ENCODE results near the gene MED23.

Gene MED23

DNA sequence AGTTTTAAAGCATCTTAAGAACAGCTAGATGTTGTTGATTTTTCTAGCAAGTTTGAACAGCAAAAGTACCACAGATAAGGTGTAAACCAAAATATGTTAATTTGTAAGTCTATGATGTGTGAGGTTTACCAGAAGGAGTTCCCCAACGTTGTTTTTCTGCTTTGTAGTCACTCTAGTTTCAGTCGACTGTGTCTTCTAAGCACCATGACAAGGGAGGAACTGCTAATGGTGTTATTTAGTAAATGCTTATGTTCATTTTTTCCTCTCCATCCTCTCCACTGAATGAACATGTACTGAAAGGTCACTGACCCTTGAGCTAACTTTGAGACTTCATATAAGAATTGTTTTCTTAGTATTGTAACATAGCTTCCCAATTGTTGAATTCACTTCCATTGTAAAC is 12.1 kb upstream of the MED23 start:
- no peak overlapping the region for H3K27ac ChIP-seq
- H3K9me3 ChIP-seq = no peaks in the 10 kb centered on the region
- no peak for TF ChIP-seq CTCF (IDR thresholded peaks at IDR 0.05)
- no peak overlapping the region for H3K4me3 ChIP-seq (ENCODE audit: low read depth in 1 of 2, low read length in 1 of 2)
- H3K27me3 ChIP-seq = peaks cover 7% of the 10 kb centered on the region
- H3K36me3 ChIP-seq = no peaks in the 10 kb centered on the region
- H3K4me1 ChIP-seq (ENCODE audit: control insufficient read depth in 1 of 2, insufficient read depth in 1 of 2, low read depth in 1 of 2, low read length in 1 of 2) = no peaks in the 10 kb centered on the region

- H3K27ac ChIP-seq = no peak overlapping the region
- no peak overlapping the region for H3K4me3 ChIP-seq (ENCODE audit: low read depth in 1 of 2, low read length in 1 of 2)
- H3K9me3 ChIP-seq = no peaks in the 10 kb centered on the region
- no peaks in the 10 kb centered on the region for H3K36me3 ChIP-seq
- H3K4me1 ChIP-seq (ENCODE audit: control insufficient read depth in 1 of 2, insufficient read depth in 1 of 2, low read depth in 1 of 2, low read length in 1 of 2) = no peaks in the 10 kb centered on the region
- TF ChIP-seq CTCF (IDR thresholded peaks at IDR 0.05) = no peak
- peaks cover 7% of the 10 kb centered on the region for H3K27me3 ChIP-seq
Observed at GRCh38 chr6:131638013-131638412, 10.0 kb upstream of the MED23 start.

GRCh38 chr6:131636880-131637792 is 9.1 kb upstream of the MED23 start, which contains the start of gene ENPP3:
Gene ENPP3, plus strand, starts transcription at chr6:131637302. Its CDS starts 83 bp downstream, at chr6:131637385.
- no peak within 1 kb of the TSS for H3K27ac ChIP-seq
- no peak for TF ChIP-seq CTCF (IDR thresholded peaks at IDR 0.05)

DNA sequence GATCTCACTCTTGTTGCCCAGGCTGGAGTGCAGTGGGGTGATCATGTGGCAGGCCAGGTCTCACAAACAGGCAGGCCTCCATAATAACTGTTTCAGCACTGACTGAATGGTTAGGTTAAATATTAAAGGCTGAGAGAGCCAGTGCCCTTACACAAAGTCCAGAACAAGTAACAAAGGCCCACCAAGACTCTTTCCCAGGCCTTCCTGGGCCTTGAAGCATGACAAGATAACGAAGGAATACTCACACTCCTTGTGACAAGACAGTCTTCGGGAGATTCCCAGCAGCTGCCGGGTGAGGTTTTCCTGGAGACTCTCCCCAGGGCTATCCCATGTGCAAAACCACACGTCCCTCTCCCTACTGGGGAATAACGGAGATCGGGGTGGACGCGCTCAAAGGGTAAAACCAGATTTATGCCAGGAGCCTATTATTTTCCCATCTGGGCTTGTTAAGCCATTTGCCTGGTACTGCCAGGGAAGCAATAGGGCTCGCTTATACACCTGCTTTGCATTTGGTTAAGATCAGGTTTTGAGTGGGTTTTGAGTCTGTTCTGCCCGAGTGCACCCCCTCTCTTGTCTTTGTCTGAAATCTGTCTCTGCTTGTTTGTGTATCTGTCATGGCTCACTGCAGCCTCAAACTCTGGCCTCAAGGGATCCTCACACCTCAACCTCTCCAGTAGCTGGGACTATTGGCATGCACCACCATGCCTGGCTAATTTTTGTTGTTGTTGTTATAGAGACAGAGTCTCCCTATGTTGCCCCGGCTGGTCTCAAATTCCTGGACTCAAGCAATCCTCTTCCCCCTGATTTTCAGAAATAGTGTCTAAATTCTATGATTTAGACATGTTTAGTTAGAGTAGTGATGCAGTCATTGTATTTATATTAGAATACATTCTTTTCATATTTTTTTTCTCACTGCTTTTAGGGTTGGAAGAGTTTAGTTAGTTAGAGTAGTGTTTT is 7.6 kb upstream of the MED23 start:
- no peaks in the 10 kb centered on the region for H3K36me3 ChIP-seq
- no peak for TF ChIP-seq CTCF (IDR thresholded peaks at IDR 0.05)
- H3K4me3 ChIP-seq (ENCODE audit: low read depth in 1 of 2, low read length in 1 of 2) = no peak overlapping the region

More at GRCh38 chr6:131636880-131637792, 9.1 kb upstream of the MED23 start, which contains the start of gene ENPP3:
- Histone ChIP-seq H3K4me1 (ENCODE audit: control insufficient read depth in 1 of 2, insufficient read depth in 1 of 2, low read depth in 1 of 2, low read length in 1 of 2) (no peaks in the 10 kb centered on the region), H3K27me3 (peaks cover 7% of the 10 kb centered on the region), H3K36me3 (no peaks in the 10 kb centered on the region), H3K9me3 (no peaks in the 10 kb centered on the region), H3K4me3 (ENCODE audit: low read depth in 1 of 2, low read length in 1 of 2) (no peak within 1 kb of the TSS)

DNA sequence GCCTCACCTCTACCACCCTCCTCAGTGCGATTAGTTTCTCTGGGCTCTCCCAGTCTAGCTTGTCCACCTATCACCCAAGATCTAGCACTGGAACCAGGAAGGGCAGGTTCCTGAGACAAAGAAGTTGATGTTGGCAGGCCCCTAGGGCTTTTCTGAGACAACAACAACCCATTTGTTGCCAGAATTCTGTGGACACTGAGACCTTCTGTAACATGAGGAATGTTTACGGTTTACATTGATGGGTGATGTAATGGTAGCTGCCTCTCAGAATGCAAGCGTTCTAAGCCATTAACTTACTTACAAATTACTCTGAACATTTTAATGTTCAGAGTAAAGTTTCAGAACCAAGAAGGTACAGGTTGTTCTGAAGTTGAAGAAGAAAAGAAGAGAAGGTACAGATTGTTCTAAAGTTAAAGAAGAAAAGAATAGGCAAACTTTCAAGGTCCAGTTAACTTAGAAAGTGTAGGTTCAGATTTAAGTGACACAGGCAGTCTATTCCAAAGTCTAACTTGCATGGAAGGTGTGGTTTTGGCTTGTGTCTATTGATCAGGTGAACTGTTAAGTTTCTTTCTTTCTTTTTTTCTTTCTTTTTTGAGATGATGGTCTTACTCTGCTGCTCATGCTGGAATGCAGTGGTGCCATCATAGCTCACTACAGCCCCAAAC is 3.7 kb upstream of the MED23 start:
- Histone ChIP-seq H3K4me3 (ENCODE audit: low read depth in 1 of 2, low read length in 1 of 2) (no peak overlapping the region), H3K36me3 (no peaks in the 10 kb centered on the region), H3K27me3 (peaks cover 7% of the 10 kb centered on the region), H3K27ac (no peak overlapping the region), H3K9me3 (no peaks in the 10 kb centered on the region), H3K4me1 (ENCODE audit: control insufficient read depth in 1 of 2, insufficient read depth in 1 of 2, low read depth in 1 of 2, low read length in 1 of 2) (peaks cover 12 to 13% of the 10 kb centered on the region in 2 experiments)
- no peak for TF ChIP-seq CTCF (IDR thresholded peaks at IDR 0.05)

More for the DNA sequence above, 7.6 kb upstream of the MED23 start:
- H3K27ac ChIP-seq = no peak overlapping the region
- H3K9me3 ChIP-seq = no peaks in the 10 kb centered on the region
- no peaks in the 10 kb centered on the region for H3K4me1 ChIP-seq (ENCODE audit: control insufficient read depth in 1 of 2, insufficient read depth in 1 of 2, low read depth in 1 of 2, low read length in 1 of 2)
- H3K27me3 ChIP-seq = peaks cover 7% of the 10 kb centered on the region
